Peyer's patch (tissue), 4 donors: ENCODE measurements around the gene MGMT. TPM values are rescaled to one million over a fixed set of nuclear protein-coding genes. Genes with fewer than 3 reads are reported as not detected.
A peak's percentile ranks its signal among the peaks of the same experiment; 100 is the strongest.

Experiments used
- DNase-seq, 3 donors: peaks; one replicate each; pipeline ENCODE4 v3.0.0-alpha.2; 2017 to 2019
- H3K27ac ChIP-seq, 4 donors: fragments of 200-600 bp; sonication (generic); one replicate each; pipeline ENCODE4 v1.5.1; 2016 to 2019
- H3K27me3 ChIP-seq, 2 donors: fragments of 200-600 bp; sonication (generic); one replicate each; pipeline ENCODE4 v1.5.1; 2019
- H3K36me3 ChIP-seq, 3 donors: fragments of 200-600 bp; sonication (generic); one replicate each; pipeline ENCODE4 v1.5.1; 2016 to 2019
- H3K4me1 ChIP-seq, 4 donors: fragments of 200-600 bp; sonication (generic); one replicate each; pipeline ENCODE4 v1.5.1; 2016 to 2019
- H3K4me3 ChIP-seq, 4 donors: fragments of 200-600 bp; sonication (generic); 1 replicate in 3 of 4; 2 replicates in 1 of 4; pipeline ENCODE4 v1.5.1; 2016 to 2019; ENCODE audit warnings: mild to moderate bottlenecking in 1 of 4
- H3K9me3 ChIP-seq, 4 donors: fragments of 200-600 bp; sonication (generic); one replicate each; pipeline ENCODE4 v1.5.1; 2016 to 2019; ENCODE audit warnings: mild to moderate bottlenecking in 1 of 4
- POLR2A ChIP-seq, 2 donors: fragments of 450-650 bp; IDR thresholded peaks; one replicate each; pipeline ENCODE4 v1.5.1; 2017; ENCODE audit warnings: antibody characterized with exemption in 2 of 2, mild to moderate bottlenecking in 2 of 2, moderate library complexity in 2 of 2
- total RNA-seq, 4 donors: library from RNA; depleted of rRNA; stranded (reverse); fragments of >200 nt; gene quantifications; one replicate each; pipeline ENCODE4 v1.1.0, GENCODE V29; 2016
- TF ChIP-seq, protein P1 (sequence below), 6 experiments: fragments of 450-650 bp in 4 of 6; fragments of 200-600 bp in 2 of 6; sonication (generic) in 1 of 6; IDR thresholded peaks; one replicate each; pipeline ENCODE4 v1.5.1; 2017 to 2019; ENCODE audit warnings: antibody characterized with exemption in 6 of 6, mild to moderate bottlenecking in 3 of 6, moderate library complexity in 1 of 6

MGMT gene
- total RNA-seq, 4 donors from 2014 or later = 24.5 to 43.7 (median 35.3) TPM

DNA sequence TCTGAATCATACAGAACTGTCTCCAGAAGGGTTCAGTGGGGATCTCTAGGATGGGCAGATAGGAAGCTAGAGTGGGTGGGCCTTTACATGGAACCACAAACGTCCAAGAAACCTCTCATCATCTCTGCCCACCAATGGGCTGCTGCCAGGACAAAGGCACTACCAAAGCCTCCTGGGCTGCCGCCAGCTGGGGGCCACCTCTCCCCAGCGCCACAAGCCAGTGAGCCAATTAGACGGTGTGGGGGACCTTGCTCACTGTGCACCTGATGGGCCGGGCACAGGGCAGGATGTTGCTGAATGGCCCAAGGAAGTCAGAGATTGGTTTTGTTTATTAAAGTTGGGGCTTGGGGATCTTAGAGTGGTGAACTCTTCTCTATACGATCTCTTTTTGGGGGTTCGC lies 242.1 kb downstream of the MGMT start:
- Histone ChIP-seq H3K4me1 (no peaks in the 10 kb centered on the region), H3K9me3 (no peaks in the 10 kb centered on the region), H3K36me3 (no peaks in the 10 kb centered on the region), H3K27ac (no peak overlapping the region), H3K27me3 (no peaks in the 10 kb centered on the region), H3K4me3 (no peak overlapping the region)
- TF ChIP-seq POLR2A (IDR thresholded peaks at IDR 0.05) = no peak
- TF ChIP-seq, protein P1, sequence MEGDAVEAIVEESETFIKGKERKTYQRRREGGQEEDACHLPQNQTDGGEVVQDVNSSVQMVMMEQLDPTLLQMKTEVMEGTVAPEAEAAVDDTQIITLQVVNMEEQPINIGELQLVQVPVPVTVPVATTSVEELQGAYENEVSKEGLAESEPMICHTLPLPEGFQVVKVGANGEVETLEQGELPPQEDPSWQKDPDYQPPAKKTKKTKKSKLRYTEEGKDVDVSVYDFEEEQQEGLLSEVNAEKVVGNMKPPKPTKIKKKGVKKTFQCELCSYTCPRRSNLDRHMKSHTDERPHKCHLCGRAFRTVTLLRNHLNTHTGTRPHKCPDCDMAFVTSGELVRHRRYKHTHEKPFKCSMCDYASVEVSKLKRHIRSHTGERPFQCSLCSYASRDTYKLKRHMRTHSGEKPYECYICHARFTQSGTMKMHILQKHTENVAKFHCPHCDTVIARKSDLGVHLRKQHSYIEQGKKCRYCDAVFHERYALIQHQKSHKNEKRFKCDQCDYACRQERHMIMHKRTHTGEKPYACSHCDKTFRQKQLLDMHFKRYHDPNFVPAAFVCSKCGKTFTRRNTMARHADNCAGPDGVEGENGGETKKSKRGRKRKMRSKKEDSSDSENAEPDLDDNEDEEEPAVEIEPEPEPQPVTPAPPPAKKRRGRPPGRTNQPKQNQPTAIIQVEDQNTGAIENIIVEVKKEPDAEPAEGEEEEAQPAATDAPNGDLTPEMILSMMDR (IDR thresholded peaks at IDR 0.05) = no peak
- DNase-seq = no peak

DNA sequence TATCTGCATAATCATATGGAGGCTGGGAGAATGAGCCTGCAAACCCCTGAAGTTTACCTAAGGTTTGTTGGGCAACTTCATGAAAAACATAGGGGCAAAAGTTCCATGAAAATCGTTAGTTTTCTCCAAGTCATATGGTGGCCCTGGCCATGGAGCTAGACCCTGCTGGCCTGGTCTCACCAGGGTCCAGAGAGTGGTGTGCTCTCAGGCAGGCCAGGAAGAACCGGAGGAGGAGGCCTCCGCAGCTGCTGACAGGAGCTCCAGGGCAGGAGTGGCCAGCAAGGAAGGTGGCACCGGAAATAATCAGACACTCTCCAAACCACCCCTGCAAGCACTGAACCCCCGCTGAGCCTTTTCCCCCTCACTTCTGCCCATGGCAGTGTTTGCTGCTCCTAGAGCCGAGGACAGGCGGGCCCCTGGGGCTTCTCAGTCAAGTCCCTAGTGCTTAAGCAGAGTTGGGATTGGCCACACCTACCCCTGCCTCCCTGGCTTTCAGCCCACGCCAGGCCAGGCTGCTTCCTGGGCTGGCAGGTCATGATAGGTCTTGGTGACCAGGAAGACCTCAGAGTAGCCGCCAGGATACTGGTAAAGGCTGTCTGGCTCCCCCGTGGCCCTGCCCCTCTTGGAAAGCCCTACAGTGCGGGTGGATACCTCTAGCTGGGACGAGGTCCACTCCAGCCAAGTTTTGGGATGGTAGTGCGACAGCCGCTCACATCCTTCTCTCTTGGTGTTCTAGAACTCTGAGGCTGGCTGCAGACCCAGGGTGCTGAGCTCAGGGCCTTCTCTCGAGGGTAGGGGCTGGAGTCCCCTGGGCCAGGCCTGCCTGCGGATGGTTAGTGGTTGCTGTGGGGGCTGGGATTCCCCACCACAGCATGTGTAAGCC lies 242.8 kb downstream of the MGMT start:
- no peak overlapping the region for H3K4me3 ChIP-seq
- no peaks in the 10 kb centered on the region for H3K27me3 ChIP-seq
- H3K9me3 ChIP-seq = no peaks in the 10 kb centered on the region
- TF ChIP-seq, protein P1 (IDR thresholded peaks at IDR 0.05) = no peak
- no peak for TF ChIP-seq POLR2A (IDR thresholded peaks at IDR 0.05)
- no peaks in the 10 kb centered on the region for H3K4me1 ChIP-seq
- peak in 1 of 3 donors; percentile 33 for DNase-seq
- H3K36me3 ChIP-seq = no peaks in the 10 kb centered on the region
- no peak overlapping the region for H3K27ac ChIP-seq

DNA sequence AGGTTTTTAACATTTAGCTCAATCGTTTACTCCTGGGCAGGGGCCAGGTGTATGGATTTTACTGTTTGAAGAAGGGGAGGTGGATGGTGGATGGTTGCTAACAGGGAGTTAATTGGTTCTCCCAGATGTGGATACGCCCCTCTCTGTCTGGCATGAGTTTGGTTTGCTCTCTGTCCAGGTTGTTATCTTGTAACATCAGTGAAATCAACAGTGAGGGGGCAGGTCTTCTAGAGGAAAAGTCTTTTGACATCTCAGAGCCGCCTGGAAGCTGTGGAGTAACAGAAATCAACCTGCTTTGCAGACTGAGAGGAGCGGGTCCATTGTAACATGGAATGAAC lies 243.4 kb downstream of the MGMT start:
- Histone ChIP-seq H3K27ac (no peak overlapping the region), H3K4me1 (no peaks in the 10 kb centered on the region), H3K27me3 (no peaks in the 10 kb centered on the region), H3K4me3 (no peak overlapping the region), H3K36me3 (no peaks in the 10 kb centered on the region), H3K9me3 (no peaks in the 10 kb centered on the region)
- TF ChIP-seq, protein P1 (IDR thresholded peaks at IDR 0.05) = no peak
- TF ChIP-seq POLR2A (IDR thresholded peaks at IDR 0.05) = no peak
- no peak for DNase-seq

DNA sequence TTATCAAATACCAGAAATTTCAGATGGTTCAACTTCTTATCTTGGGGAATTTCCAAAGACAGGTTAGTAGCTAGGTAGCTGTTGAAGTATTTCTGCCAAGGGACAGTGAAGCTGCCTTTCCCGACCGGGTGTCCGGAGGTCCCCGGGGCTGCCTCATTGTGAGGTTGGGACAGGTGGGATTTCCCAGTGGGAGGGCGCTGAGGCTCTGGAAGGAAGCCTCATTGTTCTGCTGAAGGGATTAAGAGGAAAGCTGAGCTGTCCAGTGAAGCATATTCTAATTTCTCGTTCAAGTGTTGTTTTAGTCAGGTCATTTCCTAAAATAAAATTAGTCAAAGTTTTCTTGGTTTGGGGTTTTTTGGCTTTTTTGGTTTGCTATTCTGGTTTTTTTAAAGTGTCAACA lies 244.2 kb downstream of the MGMT start:
- H3K4me1 ChIP-seq = no peaks in the 10 kb centered on the region
- no peak overlapping the region for H3K27ac ChIP-seq
- H3K36me3 ChIP-seq = no peaks in the 10 kb centered on the region
- H3K4me3 ChIP-seq = no peak overlapping the region
- H3K9me3 ChIP-seq = no peaks in the 10 kb centered on the region
- no peak for TF ChIP-seq POLR2A (IDR thresholded peaks at IDR 0.05)
- TF ChIP-seq, protein P1 (IDR thresholded peaks at IDR 0.05) = no peak
- H3K27me3 ChIP-seq = no peaks in the 10 kb centered on the region
- no peak for DNase-seq

DNA sequence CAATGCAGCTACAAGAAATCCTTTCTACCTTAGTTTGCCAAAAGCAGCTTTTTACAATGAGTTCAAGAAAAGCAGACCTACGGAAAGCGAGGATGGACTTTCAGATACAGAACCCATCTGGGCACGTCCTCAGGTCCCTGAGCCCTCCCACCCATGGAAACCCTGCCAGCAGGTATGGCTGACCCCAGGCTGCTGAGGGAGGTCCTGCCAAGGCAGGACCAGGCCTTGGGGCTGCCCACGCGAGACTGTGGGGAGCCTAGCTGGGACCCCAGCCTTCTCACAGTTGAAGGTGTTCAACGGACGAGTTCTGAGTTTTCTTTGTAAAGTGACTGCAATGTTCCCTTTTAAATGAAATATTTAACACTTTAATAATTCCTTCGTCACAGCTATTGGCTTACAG lies 245.0 kb downstream of the MGMT start:
- Histone ChIP-seq H3K27me3 (no peaks in the 10 kb centered on the region), H3K4me3 (no peak overlapping the region), H3K4me1 (no peaks in the 10 kb centered on the region), H3K36me3 (no peaks in the 10 kb centered on the region), H3K9me3 (no peaks in the 10 kb centered on the region), H3K27ac (no peak overlapping the region)
- no peak for DNase-seq
- no peak for TF ChIP-seq POLR2A (IDR thresholded peaks at IDR 0.05)
- TF ChIP-seq, protein P1 (IDR thresholded peaks at IDR 0.05) = no peak
